Omental fat pad (tissue), 4 donors: ENCODE results near the gene ADAM22. TPM values are rescaled to one million over a fixed set of nuclear protein-coding genes. Genes with fewer than 3 reads are reported as not detected.
"Not testable (repeated sequence)": the region's sequence is repeated elsewhere in the genome, so short reads cannot be mapped to it uniquely, and the experiment has no call there.

Experiments
- ATAC-seq: fragments of 150-250 bp; one replicate; pipeline ENCODE4 v1.9.1; 2016; ENCODE audit warnings: mild to moderate bottlenecking, moderate library complexity; ENCODE audit not compliant: low FRiP score
- DNase-seq: peaks from one replicate; pipeline ENCODE4 v3.0.0-alpha.2; 2019; ENCODE audit warnings: low spot score
- CTCF ChIP-seq, 3 donors: fragments of 450-650 bp; IDR thresholded peaks; one replicate each; pipeline ENCODE4 v1.5.1; 2016 to 2017; ENCODE audit warnings: antibody characterized with exemption in 3 of 3, mild to moderate bottlenecking in 3 of 3, moderate library complexity in 2 of 3
- total RNA-seq, 4 donors: library from RNA; depleted of rRNA; stranded (reverse); fragments of >200 nt; gene quantifications; one replicate each; pipeline ENCODE4 v1.1.0, GENCODE V29; 2016

The ADAM22 gene
- total RNA-seq, 4 donors from 2014 or later = 0.82 to 7.3 (median 3.4) TPM

- no peak for TF ChIP-seq CTCF (IDR thresholded peaks at IDR 0.05)
- DNase-seq = no peak
- no peak for ATAC-seq
Measured at GRCh38 chr7:87934699-87935383, 790 bp downstream of the ADAM22 start.

GRCh38 chr7:87935384-87935706 is 1.3 kb downstream of the ADAM22 start:
- DNase-seq = no peak
- TF ChIP-seq CTCF (IDR thresholded peaks at IDR 0.05) = no peak

GRCh38 chr7:87941138-87941537 is 7.1 kb downstream of the ADAM22 start:
- DNase-seq = no peak
- TF ChIP-seq CTCF (IDR thresholded peaks at IDR 0.05) = no peak
- ATAC-seq = no peak

More at GRCh38 chr7:87935384-87935706, 1.3 kb downstream of the ADAM22 start:
- no peak for ATAC-seq

GRCh38 chr7:87944547-87944946 is 10.5 kb downstream of the ADAM22 start:
- DNase-seq = no peak
- no peak for TF ChIP-seq CTCF (IDR thresholded peaks at IDR 0.05)
- ATAC-seq = no peak

GRCh38 chr7:87945926-87946325 is 11.9 kb downstream of the ADAM22 start:
- not testable (repeated sequence) for ATAC-seq, DNase-seq

GRCh38 chr7:87948371-87948770 is 14.3 kb downstream of the ADAM22 start:
- DNase-seq (no peak), ATAC-seq (no peak)
- TF ChIP-seq CTCF (IDR thresholded peaks at IDR 0.05) = no peak

GRCh38 chr7:87959336-87959735 is 25.3 kb downstream of the ADAM22 start:
- TF ChIP-seq CTCF (IDR thresholded peaks at IDR 0.05) = no peak
- DNase-seq (no peak), ATAC-seq (no peak)
